H1 (cell line): ENCODE measurements around the gene SSTR3. TPM values are rescaled to one million over a fixed set of nuclear protein-coding genes. Genes with fewer than 3 reads are reported as not detected.

Source experiments
- CHD7 ChIP-seq: fragments of 300-600 bp; sonication (generic); IDR thresholded peaks from 2 replicates; pipeline ENCODE4 v1.7.1; 2012; ENCODE audit warnings: low read length, moderate library complexity, mild to moderate bottlenecking, inconsistent platforms; ENCODE audit not compliant: insufficient replicate concordance
- CTCF ChIP-seq, 3 experiments: IDR thresholded peaks; 1 replicate in 2 of 3; 2 replicates in 1 of 3; pipeline versions ENCODE4 v1.5.1 to v1.6.1; 2011; ENCODE audit warnings: low read length in 3 of 3, mild to moderate bottlenecking in 3 of 3, inconsistent platforms in 2 of 3, low read depth in 1 of 3, moderate library complexity in 1 of 3; ENCODE audit not compliant: insufficient read depth in 1 of 3; ENCODE audit errors: control extremely low read depth in 1 of 3
- HDAC6 ChIP-seq: IDR thresholded peaks from one replicate; pipeline ENCODE4 v1.7.1; 2012; ENCODE audit warnings: low read depth, mild to moderate bottlenecking, inconsistent platforms, low read length, moderate library complexity
- RFX5 ChIP-seq: IDR thresholded peaks from 2 replicates; pipeline ENCODE4 v1.6.1; 2011; ENCODE audit warnings: low read depth, low read length, improper control_type of control experiment, borderline replicate concordance
- TAF1 ChIP-seq: IDR thresholded peaks from 2 replicates; pipeline ENCODE4 v1.6.1; 2011; ENCODE audit warnings: mild to moderate bottlenecking, low read depth, low read length
- polyA plus RNA-seq, 7 experiments: library from polyadenylated mRNA; depleted of rRNA in 3 of 7; stranded (reverse) in 5 of 7; unstranded in 2 of 7; fragments of >200 nt in 5 of 7; fragments of 200-250 nt in 2 of 7; gene quantifications; 1 replicate in 5 of 7; 2 replicates in 1 of 7; 4 replicates in 1 of 7; pipeline versions ENCODE4 v1.2.1 to v1.2.3, GENCODE V29; 2011 to 2013; ENCODE audit warnings: missing spikeins in 2 of 7, mixed read lengths in 2 of 7
- total RNA-seq: library from RNA; stranded (reverse); fragmentation: NEBNext Ultra II Directional; extraction: Animal tissue kit (Norgen Biotek cat#: 25700); gene quantifications from 2 replicates; pipeline ENCODE4 v1.2.1, GENCODE V29; 2021

The SSTR3 gene
- total and polyA plus RNA-seq, 2 of the 8 experiments (the other 6 are each of a cell fraction or from before 2014, with no cell fraction given) = 0.22 to 0.77 TPM

GRCh38 chr22:37171662-37172061 is 40.6 kb downstream of the SSTR3 start (continued):
- TF ChIP-seq HDAC6 = no peak
- TF ChIP-seq TAF1 = no peak
- no peak for TF ChIP-seq CTCF (IDR thresholded peaks at IDR 0.05; ENCODE audit: control extremely low read depth in 1 of 3, insufficient read depth in 1 of 3, low read depth in 1 of 3, low read length in 3 of 3)
- TF ChIP-seq RFX5 = no peak
- TF ChIP-seq CHD7 = no peak
